GM12878 (cell line): ENCODE data around the gene CCDC9. TPM values are rescaled to one million over a fixed set of nuclear protein-coding genes. Genes with fewer than 3 reads are reported as not detected.
A peak's percentile ranks its signal among the peaks of the same experiment; 100 is the strongest.

Source experiments
- ATAC-seq: fragments of 200-7000 bp; cut with Tn5 transposase; 3 replicates; pipeline ENCODE4 v1.9.1; 2020; ENCODE audit warnings: mild to moderate bottlenecking, moderate library complexity
- BruUV-seq: library from RNA; stranded (reverse); fragments of 400-500 nt; replicated peaks from 2 replicates; lab custom pipeline; 2021; lab: Mats Ljungman, UMichigan
- CTCF ChIA-PET: fragments of 300-600 bp; sonication (Branson Sonifier 250); formaldehyde crosslinking; extraction: SDS; loops from one replicate; lab custom pipeline; 2021; ENCODE audit warnings: inconsistent platforms; lab: Yijun Ruan, JAX
- POLR2A ChIA-PET: fragments of 350-600 bp; formaldehyde crosslinking; extraction: SDS; loops from one replicate; lab custom pipeline; 2021; ENCODE audit warnings: inconsistent platforms; lab: Charles Lee
- RAD21 ChIA-PET: fragments of 300-600 bp; sonication (Branson Sonifier 250); formaldehyde crosslinking; loops from one replicate; lab custom pipeline; 2023; ENCODE audit warnings: antibody characterized with exemption; ENCODE audit not compliant: unreplicated experiment; lab: Charles Lee
- SMC1A ChIA-PET: fragments of 300-600 bp; sonication (Branson Sonifier 250); formaldehyde crosslinking; loops from one replicate; lab custom pipeline; 2023; ENCODE audit not compliant: unreplicated experiment, uncharacterized antibody; lab: Charles Lee
- DNase-seq: peaks from one replicate; pipeline ENCODE4 v3.0.0-alpha.2; 2011; ENCODE audit warnings: low read depth, low spot score
- FAIRE-seq: peaks from 3 replicates; lab custom pipeline; 2011; peaks lifted over from hg19 to GRCh38; lab: Jason Lieb, UNC
- H2AFZ ChIP-seq: 2 replicates; pipeline ENCODE4 v1.6.0; 2011; ENCODE audit warnings: low read depth, low read length, control low read depth; ENCODE audit not compliant: control insufficient read depth
- H3K27ac ChIP-seq: 2 replicates; pipeline ENCODE4 v1.5.1; 2011; ENCODE audit warnings: control low read depth; ENCODE audit not compliant: control insufficient read depth, insufficient read depth
- H3K27me3 ChIP-seq, 2 experiments: replicated peaks in 1 of 2; 2 replicates each; pipeline versions ENCODE4 v1.6.0 to v1.6.1; 2011; ENCODE audit warnings: low read length in 1 of 2; ENCODE audit not compliant: control insufficient read depth in 2 of 2, insufficient read depth in 2 of 2
- H3K36me3 ChIP-seq, 2 experiments: 2 replicates each; pipeline ENCODE4 v1.5.1; 2011; ENCODE audit warnings: low read length in 1 of 2; ENCODE audit not compliant: control insufficient read depth in 2 of 2, insufficient read depth in 2 of 2
- H3K4me1 ChIP-seq: 2 replicates; pipeline ENCODE4 v1.6.1; 2011; ENCODE audit warnings: mild to moderate bottlenecking, low read length, moderate library complexity, mixed read lengths; ENCODE audit not compliant: control insufficient read depth, insufficient read depth
- H3K4me2 ChIP-seq: 2 replicates; pipeline ENCODE4 v1.6.0; 2011; ENCODE audit warnings: control low read depth; ENCODE audit not compliant: control insufficient read depth, insufficient read depth
- H3K4me3 ChIP-seq: fragments of 200-600 bp; sonication (generic); 2 replicates; pipeline ENCODE4 v1.5.1; 2016
- H3K79me2 ChIP-seq: 2 replicates; pipeline ENCODE4 v1.6.0; 2011; ENCODE audit warnings: low read length; ENCODE audit not compliant: control insufficient read depth, insufficient read depth
- H3K9ac ChIP-seq: 2 replicates; pipeline ENCODE4 v1.8.0; 2011; ENCODE audit warnings: low read length, control low read depth, mixed read lengths; ENCODE audit not compliant: control insufficient read depth, insufficient read depth
- H3K9me3 ChIP-seq: replicated peaks from 3 replicates; pipeline ENCODE4 v1.5.1; 2011; ENCODE audit warnings: mild to moderate bottlenecking, low read length; ENCODE audit not compliant: control insufficient read depth, insufficient read depth
- H4K20me1 ChIP-seq: 2 replicates; pipeline ENCODE4 v1.6.0; 2011; ENCODE audit not compliant: control insufficient read depth, insufficient read depth
- CREB1 ChIP-seq: IDR thresholded peaks from 2 replicates; pipeline ENCODE4 v1.6.1; 2012; ENCODE audit warnings: low read depth, mild to moderate bottlenecking, inconsistent platforms
- FOS ChIP-seq: IDR thresholded peaks from 3 replicates; pipeline ENCODE4 v1.6.1; 2011; ENCODE audit warnings: borderline replicate concordance; ENCODE audit not compliant: insufficient read length; ENCODE audit errors: extremely low read depth
- FOXK2 ChIP-seq: fragments of 450-650 bp; IDR thresholded peaks from 2 replicates; pipeline ENCODE4 v1.6.1; 2017; ENCODE audit warnings: mild to moderate bottlenecking, moderate library complexity
- MTA3 ChIP-seq: IDR thresholded peaks from 2 replicates; pipeline ENCODE4 v1.6.1; 2012; ENCODE audit warnings: low read length, inconsistent platforms, borderline replicate concordance
- MYB ChIP-seq: fragments of 150-350 bp; IDR thresholded peaks from 2 replicates; pipeline ENCODE4 v1.6.1; 2014; ENCODE audit warnings: mild to moderate bottlenecking, low read depth, low read length, borderline replicate concordance
- WGBS: methylation state at CpG from one replicate; pipeline ENCODE4 v1.1.6; 2016; ENCODE audit warnings: low lambda C conversion rate; ENCODE audit not compliant: insufficient replicate concordance, insufficient coverage; ENCODE audit errors: missing lambda C conversion rate; 5-methylcytosine and 5-hydroxymethylcytosine counted together
- in situ Hi-C: fragments of 300-500 bp; cut with MboI; formaldehyde crosslinking; loops from 9 replicates; pipeline ENCODE4 v1.14.3; 2018; ENCODE audit warnings: mixed read lengths
- intact Hi-C: fragments of 100-400 bp; cut with micrococcal nuclease; formaldehyde crosslinking; loops from one replicate; pipeline ENCODE4 v1.14.2; 2022; ENCODE audit not compliant: unreplicated experiment
- polyA plus RNA-seq, 11 experiments: library from polyadenylated mRNA; depleted of rRNA in 4 of 11; unstranded in 6 of 11; stranded (reverse) in 5 of 11; fragments of >200 nt; fragmentation: Nextera tagmentation in 4 of 11; fragmentation: Illumina TruSeq in 1 of 11; extraction: Ambion mirVana in 4 of 11; extraction: Trizol in 1 of 11; gene quantifications; 1 replicate in 1 of 11; 2 replicates in 10 of 11; pipeline versions ENCODE4 v1.2.1 to v1.2.3, GENCODE V29; 2011 to 2016; ENCODE audit warnings: inconsistent platforms in 2 of 11, missing spikeins in 2 of 11, low read depth in 1 of 11
- total RNA-seq, 4 experiments: library from RNA; depleted of rRNA in 3 of 4; stranded (reverse); fragments of >200 nt in 3 of 4; fragmentation: Illumina TruSeq in 1 of 4; extraction: Trizol in 1 of 4; gene quantifications; 2 replicates each; pipeline versions ENCODE4 v1.2.1 to v1.2.3, GENCODE V29; 2013 to 2021
- TF ChIP-seq, protein P1 (sequence below): fragments of 450-650 bp; IDR thresholded peaks from 2 replicates; pipeline ENCODE4 v1.6.1; 2016; ENCODE audit warnings: mild to moderate bottlenecking

Gene CCDC9
- total and polyA plus RNA-seq, 10 of the 15 experiments (the other 5 are each of a cell fraction or from before 2014, with no cell fraction given), result 0.18 to 17.5 (median 7.1) TPM; not detected in 1

DNA sequence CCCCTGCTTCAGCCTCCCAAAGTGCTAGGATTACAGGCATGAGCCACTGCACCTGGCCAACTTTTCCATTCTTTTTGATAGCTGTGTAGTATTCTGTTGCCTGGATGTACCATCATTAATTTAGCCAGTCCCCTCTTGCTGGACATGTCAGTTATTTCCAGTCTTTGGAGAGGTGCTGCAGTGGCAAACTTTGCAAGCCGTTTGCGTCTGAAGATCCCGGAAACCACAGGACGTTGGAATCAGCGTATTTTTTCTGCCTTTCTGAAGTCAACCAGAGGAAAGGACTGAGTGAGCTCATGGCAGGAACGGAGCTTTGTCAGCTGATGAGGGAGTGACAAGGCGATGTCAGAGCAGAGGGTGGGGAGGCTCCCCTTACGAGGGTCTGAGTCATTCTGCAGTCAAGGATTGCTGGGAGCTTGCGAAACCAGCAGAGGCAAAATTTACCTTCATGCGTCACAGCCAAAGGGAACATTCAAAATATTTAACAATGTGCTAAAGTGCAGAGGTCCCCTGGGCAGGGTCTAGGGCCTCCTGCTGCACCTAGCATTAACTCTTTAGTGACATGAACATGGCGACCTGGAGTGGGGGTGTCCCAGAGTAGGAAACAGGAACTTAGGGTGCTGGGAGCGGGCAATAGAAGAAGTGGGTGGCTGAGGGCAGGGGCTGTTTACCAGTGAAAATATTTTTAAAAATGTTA is 58.9 kb downstream of the CCDC9 start:
- FAIRE-seq, result no peak
- SMC1A ChIA-PET, result interaction anchor here (1.1 kb wide), 1 partner anchor 76 kb away, joined by 3 read pairs; no protein-coding TSS in a partner anchor
- DNase-seq, result no peak

DNA sequence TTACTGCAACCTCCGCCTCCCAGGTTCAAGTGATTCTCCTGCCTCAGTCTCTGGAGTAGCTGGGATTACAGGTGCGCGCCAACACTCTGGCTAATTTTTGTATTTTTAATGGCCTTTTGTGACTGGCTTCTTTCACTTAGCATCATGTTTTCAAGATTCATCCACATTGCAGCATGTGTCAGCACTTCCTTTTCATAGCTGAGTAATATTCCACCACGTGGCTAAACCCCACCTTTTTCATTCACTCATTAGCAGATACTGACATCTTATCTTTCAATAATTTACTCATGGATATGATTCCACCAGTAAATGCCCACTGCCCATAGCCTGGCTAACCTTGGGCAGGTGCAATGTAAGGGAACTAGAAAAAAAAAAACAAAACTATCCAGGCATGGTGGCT is 60.2 kb downstream of the CCDC9 start:
- in situ Hi-C loops (no loop called here), intact Hi-C loops (no loop called here)
- ChIA-PET RAD21 (interaction anchor here (0.7 kb wide), 1 partner anchor 644 kb away, joined by 4 read pairs; no protein-coding TSS in a partner anchor), SMC1A (interaction anchor here (0.6 kb wide), 2 partner anchors 29 to 208 kb away, joined by 3 read pairs; no protein-coding TSS in a partner anchor), CTCF (interaction anchor here (0.7 to 4.3 kb wide), 4 partner anchors 12 to 306 kb away, joined by 3 to 20 read pairs (median 4); partner anchors contain the start of gene DHX34), POLR2A (no interaction called here)
- H3K27me3 ChIP-seq, result no peaks in the 10 kb centered on the region
- 70% methylated on average over 4 of the region's 4 CpGs for WGBS
- ATAC-seq (no peak), DNase-seq (no peak), FAIRE-seq (no peak)
- no peaks in the 10 kb centered on the region for H3K36me3 ChIP-seq
- no peak overlapping the region for H2AFZ ChIP-seq
- no peak for TF ChIP-seq MTA3
- no peak for TF ChIP-seq FOXK2
- no peak overlapping the region for H3K27ac ChIP-seq
- H3K4me3 ChIP-seq, result no peak overlapping the region
- H3K9me3 ChIP-seq, result no peaks in the 10 kb centered on the region; the same call in 2 of the 3 replicates
- BruUV-seq, result no TSS peak
- H4K20me1 ChIP-seq, result no peaks in the 10 kb centered on the region
- H3K4me2 ChIP-seq, result no peak overlapping the region
- H3K4me1 ChIP-seq, result no peaks in the 10 kb centered on the region
- H3K9ac ChIP-seq, result no peak overlapping the region
- no peaks in the 10 kb centered on the region for H3K79me2 ChIP-seq

More for the DNA sequence above, 58.9 kb downstream of the CCDC9 start:
- in situ Hi-C loops, result no loop called here
- ATAC-seq, result peak; percentile 82
- H3K4me2 ChIP-seq, result no peak overlapping the region
- BruUV-seq, result no TSS peak
- H3K4me3 ChIP-seq, result no peak overlapping the region
- TF ChIP-seq FOS, result no peak
- 0 out of 2 replicates have a peak, but pooled peaks have one; percentile 30 for TF ChIP-seq CREB1
- TF ChIP-seq MYB, result no peak
- TF ChIP-seq, protein P1, sequence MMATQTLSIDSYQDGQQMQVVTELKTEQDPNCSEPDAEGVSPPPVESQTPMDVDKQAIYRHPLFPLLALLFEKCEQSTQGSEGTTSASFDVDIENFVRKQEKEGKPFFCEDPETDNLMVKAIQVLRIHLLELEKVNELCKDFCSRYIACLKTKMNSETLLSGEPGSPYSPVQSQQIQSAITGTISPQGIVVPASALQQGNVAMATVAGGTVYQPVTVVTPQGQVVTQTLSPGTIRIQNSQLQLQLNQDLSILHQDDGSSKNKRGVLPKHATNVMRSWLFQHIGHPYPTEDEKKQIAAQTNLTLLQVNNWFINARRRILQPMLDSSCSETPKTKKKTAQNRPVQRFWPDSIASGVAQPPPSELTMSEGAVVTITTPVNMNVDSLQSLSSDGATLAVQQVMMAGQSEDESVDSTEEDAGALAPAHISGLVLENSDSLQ, result peak; percentile 34; the same call in 1 of the 2 replicates
- H3K27ac ChIP-seq, result no peak overlapping the region
- no peaks in the 10 kb centered on the region for H3K79me2 ChIP-seq
- ChIA-PET POLR2A (interaction anchor here (0.6 kb wide), 1 partner anchor 775 kb away, joined by 3 read pairs; no protein-coding TSS in a partner anchor), RAD21 (no interaction called here), CTCF (interaction anchor here (1.5 to 4.3 kb wide), 3 partner anchors 10 to 34 kb away, joined by 5 to 20 read pairs (median 10); partner anchors contain the start of gene DHX34)
- H3K9me3 ChIP-seq, result no peaks in the 10 kb centered on the region; the same call in 2 of the 3 replicates
- intact Hi-C loops, result no loop called here
- H4K20me1 ChIP-seq, result no peaks in the 10 kb centered on the region
- H3K27me3 ChIP-seq, result no peaks in the 10 kb centered on the region
- no peak overlapping the region for H3K9ac ChIP-seq
- WGBS, result 47% methylated on average over 12 of the region's 12 CpGs
- H2AFZ ChIP-seq, result no peak overlapping the region
- H3K36me3 ChIP-seq, result no peaks in the 10 kb centered on the region
- H3K4me1 ChIP-seq, result no peaks in the 10 kb centered on the region
